OCI-LY3 (cell line): Measurements from ENCODE around the gene PPP2R2C.

Source experiments
- EZH2phosphoT487 ChIP-seq: fragments of 200-600 bp; shearing (Covaris generic); IDR thresholded peaks from 2 replicates; pipeline ENCODE4 v1.6.1; 2018; ENCODE audit warnings: antibody characterized with exemption, mixed run types, low read depth
- TF ChIP-seq, protein P1 (sequence below): fragments of 200-600, 300-600 bp; sonication (generic); IDR thresholded peaks from 2 replicates; pipeline ENCODE4 v1.5.1; 2014; ENCODE audit warnings: antibody characterized with exemption, low read length, low read depth

- TF ChIP-seq, protein P1, sequence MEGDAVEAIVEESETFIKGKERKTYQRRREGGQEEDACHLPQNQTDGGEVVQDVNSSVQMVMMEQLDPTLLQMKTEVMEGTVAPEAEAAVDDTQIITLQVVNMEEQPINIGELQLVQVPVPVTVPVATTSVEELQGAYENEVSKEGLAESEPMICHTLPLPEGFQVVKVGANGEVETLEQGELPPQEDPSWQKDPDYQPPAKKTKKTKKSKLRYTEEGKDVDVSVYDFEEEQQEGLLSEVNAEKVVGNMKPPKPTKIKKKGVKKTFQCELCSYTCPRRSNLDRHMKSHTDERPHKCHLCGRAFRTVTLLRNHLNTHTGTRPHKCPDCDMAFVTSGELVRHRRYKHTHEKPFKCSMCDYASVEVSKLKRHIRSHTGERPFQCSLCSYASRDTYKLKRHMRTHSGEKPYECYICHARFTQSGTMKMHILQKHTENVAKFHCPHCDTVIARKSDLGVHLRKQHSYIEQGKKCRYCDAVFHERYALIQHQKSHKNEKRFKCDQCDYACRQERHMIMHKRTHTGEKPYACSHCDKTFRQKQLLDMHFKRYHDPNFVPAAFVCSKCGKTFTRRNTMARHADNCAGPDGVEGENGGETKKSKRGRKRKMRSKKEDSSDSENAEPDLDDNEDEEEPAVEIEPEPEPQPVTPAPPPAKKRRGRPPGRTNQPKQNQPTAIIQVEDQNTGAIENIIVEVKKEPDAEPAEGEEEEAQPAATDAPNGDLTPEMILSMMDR: no peak
- no peak for TF ChIP-seq EZH2phosphoT487
These were observed 104.3 kb downstream of the PPP2R2C start for GRCh38 chr4:6368096-6368495.
